Fibroblast of skin of left quadriceps (primary cell): Measurements from ENCODE around the gene KRT36.

Experiments
- DNase-seq, 2 experiments: peaks; one replicate each; pipeline ENCODE4 v3.0.0-alpha.2; 2013; ENCODE audit warnings: low read depth in 2 of 2

KRT36 gene

DNA sequence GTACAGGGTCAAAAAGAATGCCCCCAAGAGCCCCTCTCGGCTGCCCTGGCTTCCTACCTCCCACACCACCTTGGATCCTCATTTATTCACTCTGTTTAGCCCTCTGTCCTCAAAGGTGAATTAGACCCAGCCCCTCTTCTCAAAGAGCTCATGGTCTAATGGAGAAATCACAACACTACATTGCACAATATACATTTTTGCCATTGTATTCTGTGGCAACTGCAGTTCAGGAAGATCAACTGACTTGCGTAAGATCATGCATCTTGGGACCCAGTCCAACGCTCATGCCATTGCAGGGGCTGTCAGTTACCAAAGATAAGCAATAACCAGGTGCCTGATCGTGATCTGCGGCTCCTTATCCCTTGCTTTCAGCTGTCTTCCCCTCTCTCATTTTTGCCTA lies 50.3 kb downstream of the KRT36 start:
- DNase-seq: no peak

DNA sequence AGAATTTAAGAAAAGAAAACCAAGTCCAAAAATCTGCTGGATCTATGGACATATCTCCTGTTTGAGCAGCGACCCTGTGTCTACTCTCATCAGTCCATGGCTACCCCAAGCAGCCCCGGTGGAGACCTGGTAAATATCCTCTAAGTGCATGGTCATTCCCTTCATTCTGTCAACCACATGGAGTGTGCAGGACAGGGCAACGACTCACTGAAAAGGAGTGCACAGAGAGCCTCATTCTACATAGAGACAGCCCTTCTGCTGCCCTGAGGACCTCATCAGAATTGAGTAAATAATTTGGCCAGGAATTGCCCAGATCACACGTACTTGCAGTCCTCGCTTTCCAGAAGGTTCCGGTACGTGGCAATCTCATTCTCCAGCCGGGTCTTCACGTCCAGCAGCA lies 51.9 kb downstream of the KRT36 start:
- no peak for DNase-seq

DNA sequence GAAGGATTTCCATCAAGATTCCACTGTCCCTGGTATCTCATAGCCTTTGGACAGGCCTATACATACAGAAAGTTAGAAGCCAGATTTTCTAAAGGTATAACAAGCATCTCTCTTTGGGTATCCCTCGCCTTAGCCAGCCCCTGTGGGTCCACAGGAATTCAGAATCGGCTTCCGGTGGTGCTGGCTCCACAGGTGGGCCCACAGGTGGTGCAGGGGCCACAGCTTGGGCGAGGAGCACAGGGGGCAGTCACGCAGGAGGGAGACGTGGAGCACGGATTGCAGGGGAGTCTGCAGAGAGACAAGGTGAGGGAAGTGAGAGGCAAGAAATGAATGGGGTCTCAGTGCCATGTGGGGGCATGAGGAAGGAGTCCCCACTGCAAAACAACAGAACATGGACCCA lies 52.5 kb downstream of the KRT36 start:
- DNase-seq: no peak
